Panc1 (cell line): Measurements from ENCODE around the gene HM13. TPM values are rescaled to one million over a fixed set of nuclear protein-coding genes. Genes with fewer than 3 reads are reported as not detected.

Experiments
- ATAC-seq: fragments of 200-7000 bp; cut with Tn5 transposase; 2 replicates; pipeline ENCODE4 v1.9.1; 2020; ENCODE audit warnings: mild to moderate bottlenecking, moderate library complexity
- BruUV-seq: library from RNA; stranded (reverse); fragments of 400-500 nt; replicated peaks from 2 replicates; lab custom pipeline; 2021; lab: Mats Ljungman, UMichigan
- CTCF ChIA-PET: fragments of 300-600 bp; sonication (Branson Sonifier 250); formaldehyde crosslinking; loops from one replicate; lab custom pipeline; 2022; ENCODE audit warnings: antibody characterized with exemption; lab: Charles Lee
- POLR2A ChIA-PET: fragments of 300-600 bp; sonication (Branson Sonifier 250); formaldehyde crosslinking; loops from one replicate; lab custom pipeline; 2022; ENCODE audit warnings: antibody characterized with exemption; lab: Charles Lee
- DNase-seq: peaks from one replicate; pipeline ENCODE4 v3.0.0-alpha.2; 2010; ENCODE audit warnings: low read depth, low spot score
- H3K27ac ChIP-seq: 2 replicates; pipeline ENCODE4 v1.5.1; 2011; ENCODE audit warnings: mild to moderate bottlenecking, low read length, inconsistent platforms
- H3K27me3 ChIP-seq: fragments of 200-500 bp; sonication (Bioruptor generic); 2 replicates; pipeline ENCODE4 v1.6.0; 2014; ENCODE audit warnings: low read length, inconsistent platforms; ENCODE audit not compliant: control insufficient read depth, insufficient read depth
- H3K36me3 ChIP-seq: fragments of 200-500 bp; sonication (Bioruptor generic); 2 replicates; pipeline ENCODE4 v1.5.1; 2014; ENCODE audit warnings: inconsistent platforms, mild to moderate bottlenecking, low read length, moderate library complexity; ENCODE audit not compliant: control insufficient read depth, insufficient read depth
- H3K4me1 ChIP-seq: 2 replicates; pipeline ENCODE4 v1.5.1; 2011; ENCODE audit warnings: inconsistent platforms, mild to moderate bottlenecking, low read length, moderate library complexity; ENCODE audit not compliant: control insufficient read depth, insufficient read depth
- H3K4me3 ChIP-seq, 2 experiments: 2 replicates each; pipeline ENCODE4 v1.5.1; 2011 to 2012; ENCODE audit warnings: low read depth in 2 of 2, low read length in 2 of 2, mild to moderate bottlenecking in 2 of 2, inconsistent platforms in 1 of 2, moderate library complexity in 1 of 2
- H3K9me3 ChIP-seq: fragments of 200-500 bp; sonication (Bioruptor generic); 2 replicates; pipeline ENCODE4 v1.5.1; 2014; ENCODE audit warnings: low read depth, mild to moderate bottlenecking, inconsistent platforms, low read length, moderate library complexity; ENCODE audit not compliant: control insufficient read depth, insufficient read depth
- CTCF ChIP-seq: fragments of 450-650 bp; IDR thresholded peaks from 2 replicates; pipeline ENCODE4 v1.5.1; 2017; ENCODE audit warnings: mild to moderate bottlenecking
- POLR2AphosphoS5 ChIP-seq: IDR thresholded peaks from 2 replicates; pipeline ENCODE4 v1.6.1; 2012; ENCODE audit warnings: mild to moderate bottlenecking, low read depth, low read length, moderate library complexity
- REST ChIP-seq, 2 experiments: IDR thresholded peaks; 2 replicates each; pipeline ENCODE4 v1.6.1; 2011 to 2012; ENCODE audit warnings: low read depth in 2 of 2, control low read depth in 1 of 2, low read length in 1 of 2, mild to moderate bottlenecking in 1 of 2, moderate library complexity in 1 of 2; ENCODE audit not compliant: insufficient read depth in 1 of 2
- SIN3A ChIP-seq: IDR thresholded peaks from 2 replicates; pipeline ENCODE4 v1.6.1; 2012; ENCODE audit warnings: low read depth, mild to moderate bottlenecking, low read length, moderate library complexity, borderline replicate concordance; ENCODE audit not compliant: insufficient read depth
- TCF7L2 ChIP-seq: IDR thresholded peaks from 2 replicates; pipeline ENCODE4 v1.6.1; 2011; ENCODE audit warnings: mild to moderate bottlenecking, low read depth, low read length, inconsistent platforms
- in situ Hi-C: cut with HindIII; loops from 2 replicates; pipeline ENCODE4 v1.10.0; 2016; ENCODE audit warnings: low sequenced_read_pairs, low pct_unique_long_range_greater_than_20kb
- intact Hi-C: fragments of 100-400 bp; cut with micrococcal nuclease; formaldehyde crosslinking; loops from one replicate; pipeline ENCODE4 v1.10.0; 2022; ENCODE audit not compliant: unreplicated experiment
- total RNA-seq: library from RNA; stranded (reverse); gene quantifications from one replicate; pipeline ENCODE4 v1.2.1, GENCODE V29; 2021; ENCODE audit not compliant: unreplicated experiment

HM13 gene
- total RNA-seq, 1 experiment from 2014 or later: 337 TPM

- BruUV-seq: no TSS peak
- in situ Hi-C loops: loop anchor here (10.0 kb wide), 1 partner anchor 58 kb away; no protein-coding TSS in a partner anchor
- Histone ChIP-seq H3K4me3 (no peak overlapping the region), H3K4me1 (peaks cover 71% of the 10 kb centered on the region), H3K36me3 (peaks cover 6% of the 10 kb centered on the region; the same call in 1 of the 2 replicates), H3K27me3 (no peaks in the 10 kb centered on the region), H3K27ac (peak overlapping the region; percentile 88), H3K9me3 (no peaks in the 10 kb centered on the region)
- POLR2A ChIA-PET: interaction anchor here (0.6 to 2.2 kb wide), 3 partner anchors 43 to 590 kb away, joined by 3 to 7 read pairs (median 4); no protein-coding TSS in a partner anchor
- ATAC-seq: no peak
- no peak for DNase-seq
- TF ChIP-seq SIN3A (no peak), CTCF (no peak), REST (IDR thresholded peaks at IDR 0.05; ENCODE audit: insufficient read depth in 1 of 2, low read depth in 2 of 2, low read length in 1 of 2) (no peak), POLR2AphosphoS5 (no peak; the same call in 1 of the 2 replicates), TCF7L2 (no peak)
- CTCF ChIA-PET: interaction anchor here (0.7 to 10.8 kb wide), 7 partner anchors 9 to 157 kb away, joined by 3 to 298 read pairs (median 6); a partner anchor contains a TSS
- intact Hi-C loops: no loop called here
These were observed 52.6 kb downstream of the HM13 start for GRCh38 chr20:31566658-31567379.

- Histone ChIP-seq H3K4me3 (no peak overlapping the region), H3K4me1 (peaks cover 71% of the 10 kb centered on the region), H3K27me3 (no peaks in the 10 kb centered on the region), H3K9me3 (no peaks in the 10 kb centered on the region), H3K36me3 (peaks cover 6% of the 10 kb centered on the region; the same call in 1 of the 2 replicates), H3K27ac (peak overlapping the region; percentile 88)
- no TSS peak for BruUV-seq
- intact Hi-C loops: no loop called here
- ChIA-PET POLR2A (interaction anchor here (0.6 to 2.2 kb wide), 3 partner anchors 43 to 589 kb away, joined by 3 to 7 read pairs (median 4); no protein-coding TSS in a partner anchor), CTCF (interaction anchor here (0.7 to 10.8 kb wide), 8 partner anchors 8 to 156 kb away, joined by 3 to 298 read pairs (median 6); a partner anchor contains a TSS)
- TF ChIP-seq SIN3A (no peak), TCF7L2 (no peak), POLR2AphosphoS5 (no peak), CTCF (peak; percentile 47), REST (IDR thresholded peaks at IDR 0.05; ENCODE audit: insufficient read depth in 1 of 2, low read depth in 2 of 2, low read length in 1 of 2) (no peak)
- no peak for DNase-seq
- no peak for ATAC-seq
- in situ Hi-C loops: loop anchor here (10.0 kb wide), 1 partner anchor 57 kb away; no protein-coding TSS in a partner anchor
These were observed 53.1 kb downstream of the HM13 start for GRCh38 chr20:31567380-31567720.
